A549 (cell line): ENCODE results near the gene QDPR.

Experiments used
- ATOH8 ChIP-seq: fragments of 250-450 bp; sonication (Bioruptor Pico); IDR thresholded peaks from 2 replicates; pipeline ENCODE4 v1.5.0; 2020; ENCODE audit warnings: low read depth, mild to moderate bottlenecking, moderate library complexity
- BHLHE40 ChIP-seq: IDR thresholded peaks from 2 replicates; pipeline ENCODE4 v1.6.1; 2012; ENCODE audit warnings: low read depth, low read length, inconsistent platforms
- CHD4 ChIP-seq: fragments of 200-600 bp; sonication (generic); IDR thresholded peaks from 2 replicates; pipeline ENCODE4 v1.6.1; 2016; ENCODE audit warnings: antibody characterized with exemption, mild to moderate bottlenecking, borderline replicate concordance
- CTCF ChIP-seq: fragments of >200 bp; sonication (Bioruptor Twin); formaldehyde crosslinking; IDR thresholded peaks from 3 replicates; pipeline ENCODE4 v1.5.1; 2016
- EP300 ChIP-seq, 2 experiments: fragments of >200 bp; sonication (Bioruptor Twin); formaldehyde crosslinking; IDR thresholded peaks; 2 replicates in 1 of 2; 3 replicates in 1 of 2; pipeline ENCODE4 v1.6.1; 2016 to 2017
- MAZ ChIP-seq: fragments of 150-350 bp; IDR thresholded peaks from 2 replicates; pipeline ENCODE4 v1.6.1; 2014; ENCODE audit warnings: antibody characterized with exemption, low read depth, low read length, borderline replicate concordance
- POLR2A ChIP-seq: IDR thresholded peaks from 2 replicates; pipeline ENCODE4 v1.6.1; 2012; ENCODE audit warnings: mild to moderate bottlenecking, low read length
- SREBF2 ChIP-seq: fragments of 450-650 bp; IDR thresholded peaks from 2 replicates; pipeline ENCODE4 v1.6.1; 2014; ENCODE audit warnings: mild to moderate bottlenecking, moderate library complexity
- TF ChIP-seq, protein P1 (sequence below): IDR thresholded peaks from 2 replicates; pipeline ENCODE4 v1.6.1; 2012; ENCODE audit warnings: low read depth, borderline replicate concordance
- TF ChIP-seq, protein P2 (sequence below): IDR thresholded peaks from 2 replicates; pipeline ENCODE4 v1.6.1; 2012
- TF ChIP-seq, protein P3 (sequence below): fragments of 200-600 bp; sonication (generic); IDR thresholded peaks from 2 replicates; pipeline ENCODE4 v1.6.1; 2016; ENCODE audit warnings: antibody characterized with exemption, mild to moderate bottlenecking, moderate library complexity

DNA sequence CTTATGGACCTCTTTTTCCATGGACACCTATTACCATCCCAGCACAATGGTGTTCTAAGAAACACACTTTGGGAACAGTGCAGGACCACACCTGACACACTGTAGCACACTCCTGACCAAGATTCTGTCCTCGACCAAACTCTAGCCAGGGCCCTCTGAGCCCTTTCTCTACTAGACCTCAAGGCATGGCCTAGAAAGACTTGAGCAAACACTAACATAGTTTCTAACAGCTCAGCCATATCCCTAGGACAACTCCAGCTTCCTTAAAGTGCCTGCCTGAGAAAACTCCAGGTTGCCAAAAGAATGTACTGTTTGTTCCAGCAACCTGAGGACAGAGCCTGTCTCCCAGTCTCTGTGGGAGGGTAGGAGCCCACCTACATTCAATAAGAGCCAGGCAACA lies 48.3 kb downstream of the QDPR start:
- TF ChIP-seq CTCF, result no peak
- TF ChIP-seq, protein P1, sequence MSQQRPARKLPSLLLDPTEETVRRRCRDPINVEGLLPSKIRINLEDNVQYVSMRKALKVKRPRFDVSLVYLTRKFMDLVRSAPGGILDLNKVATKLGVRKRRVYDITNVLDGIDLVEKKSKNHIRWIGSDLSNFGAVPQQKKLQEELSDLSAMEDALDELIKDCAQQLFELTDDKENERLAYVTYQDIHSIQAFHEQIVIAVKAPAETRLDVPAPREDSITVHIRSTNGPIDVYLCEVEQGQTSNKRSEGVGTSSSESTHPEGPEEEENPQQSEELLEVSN, result no peak
- TF ChIP-seq POLR2A, result no peak
- TF ChIP-seq MAZ, result no peak
- no peak for TF ChIP-seq BHLHE40
- TF ChIP-seq SREBF2, result no peak
- TF ChIP-seq ATOH8 (CRISPR knock-in tag), result no peak
- TF ChIP-seq EP300 (IDR thresholded peaks at IDR 0.05), result no peak
- TF ChIP-seq, protein P2, sequence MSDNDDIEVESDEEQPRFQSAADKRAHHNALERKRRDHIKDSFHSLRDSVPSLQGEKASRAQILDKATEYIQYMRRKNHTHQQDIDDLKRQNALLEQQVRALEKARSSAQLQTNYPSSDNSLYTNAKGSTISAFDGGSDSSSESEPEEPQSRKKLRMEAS, result no peak
- TF ChIP-seq, protein P3, sequence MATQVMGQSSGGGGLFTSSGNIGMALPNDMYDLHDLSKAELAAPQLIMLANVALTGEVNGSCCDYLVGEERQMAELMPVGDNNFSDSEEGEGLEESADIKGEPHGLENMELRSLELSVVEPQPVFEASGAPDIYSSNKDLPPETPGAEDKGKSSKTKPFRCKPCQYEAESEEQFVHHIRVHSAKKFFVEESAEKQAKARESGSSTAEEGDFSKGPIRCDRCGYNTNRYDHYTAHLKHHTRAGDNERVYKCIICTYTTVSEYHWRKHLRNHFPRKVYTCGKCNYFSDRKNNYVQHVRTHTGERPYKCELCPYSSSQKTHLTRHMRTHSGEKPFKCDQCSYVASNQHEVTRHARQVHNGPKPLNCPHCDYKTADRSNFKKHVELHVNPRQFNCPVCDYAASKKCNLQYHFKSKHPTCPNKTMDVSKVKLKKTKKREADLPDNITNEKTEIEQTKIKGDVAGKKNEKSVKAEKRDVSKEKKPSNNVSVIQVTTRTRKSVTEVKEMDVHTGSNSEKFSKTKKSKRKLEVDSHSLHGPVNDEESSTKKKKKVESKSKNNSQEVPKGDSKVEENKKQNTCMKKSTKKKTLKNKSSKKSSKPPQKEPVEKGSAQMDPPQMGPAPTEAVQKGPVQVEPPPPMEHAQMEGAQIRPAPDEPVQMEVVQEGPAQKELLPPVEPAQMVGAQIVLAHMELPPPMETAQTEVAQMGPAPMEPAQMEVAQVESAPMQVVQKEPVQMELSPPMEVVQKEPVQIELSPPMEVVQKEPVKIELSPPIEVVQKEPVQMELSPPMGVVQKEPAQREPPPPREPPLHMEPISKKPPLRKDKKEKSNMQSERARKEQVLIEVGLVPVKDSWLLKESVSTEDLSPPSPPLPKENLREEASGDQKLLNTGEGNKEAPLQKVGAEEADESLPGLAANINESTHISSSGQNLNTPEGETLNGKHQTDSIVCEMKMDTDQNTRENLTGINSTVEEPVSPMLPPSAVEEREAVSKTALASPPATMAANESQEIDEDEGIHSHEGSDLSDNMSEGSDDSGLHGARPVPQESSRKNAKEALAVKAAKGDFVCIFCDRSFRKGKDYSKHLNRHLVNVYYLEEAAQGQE, result no peak
- no peak for TF ChIP-seq CHD4
